TTC549 (cell line): Measurements from ENCODE around the gene MTFP1.
"Not testable (repeated sequence)": the region's sequence is repeated elsewhere in the genome, so short reads cannot be mapped to it uniquely, and the experiment has no call there.

Experiments
- FAIRE-seq: peaks from 2 replicates; lab custom pipeline; 2012; peaks lifted over from hg19 to GRCh38; lab: Jason Lieb, UNC

The MTFP1 gene

DNA sequence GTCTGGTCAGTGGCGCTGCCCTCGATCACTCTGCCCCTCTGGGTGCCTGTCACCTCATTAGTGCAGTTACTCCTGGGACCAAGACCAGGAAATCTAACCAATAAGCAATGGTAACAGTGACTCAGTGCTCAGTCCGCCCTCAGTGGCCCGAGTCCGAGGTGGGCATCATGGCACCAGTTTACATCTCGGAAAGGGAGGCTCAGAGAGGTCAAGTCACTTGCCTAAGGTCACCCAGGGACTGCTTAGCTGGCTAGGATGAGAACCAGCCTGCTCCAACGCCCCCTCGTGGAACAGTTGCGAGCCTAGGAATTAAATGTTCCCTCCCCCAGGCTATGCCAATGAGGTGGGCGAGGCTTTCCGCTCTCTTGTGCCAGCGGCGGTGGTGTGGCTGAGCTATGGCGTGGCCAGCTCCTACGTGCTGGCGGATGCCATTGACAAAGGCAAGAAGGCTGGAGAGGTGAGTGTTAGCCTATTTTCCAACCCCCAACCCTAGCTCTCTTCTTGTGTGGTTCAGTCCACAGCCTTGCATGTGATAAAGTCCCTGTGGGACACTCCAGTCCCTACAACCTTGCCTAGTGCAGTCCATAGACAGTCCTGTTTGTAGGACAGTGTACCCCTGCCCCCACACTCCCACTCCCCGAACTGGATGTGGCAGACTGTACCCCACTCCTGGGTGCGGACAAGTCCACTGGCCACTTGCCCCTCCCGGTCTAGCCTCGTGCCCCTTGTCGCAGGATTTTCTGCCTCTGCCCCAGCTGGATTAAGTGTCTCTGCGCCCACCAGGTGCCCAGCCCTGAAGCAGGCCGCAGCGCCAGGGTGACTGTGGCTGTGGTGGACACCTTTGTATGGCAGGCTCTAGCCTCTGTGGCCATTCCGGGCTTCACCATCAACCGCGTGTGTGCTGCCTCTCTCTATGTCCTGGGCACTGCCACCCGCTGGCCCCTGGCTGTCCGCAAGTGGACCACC is 1.1 kb downstream of the MTFP1 start:
- no peak for FAIRE-seq

DNA sequence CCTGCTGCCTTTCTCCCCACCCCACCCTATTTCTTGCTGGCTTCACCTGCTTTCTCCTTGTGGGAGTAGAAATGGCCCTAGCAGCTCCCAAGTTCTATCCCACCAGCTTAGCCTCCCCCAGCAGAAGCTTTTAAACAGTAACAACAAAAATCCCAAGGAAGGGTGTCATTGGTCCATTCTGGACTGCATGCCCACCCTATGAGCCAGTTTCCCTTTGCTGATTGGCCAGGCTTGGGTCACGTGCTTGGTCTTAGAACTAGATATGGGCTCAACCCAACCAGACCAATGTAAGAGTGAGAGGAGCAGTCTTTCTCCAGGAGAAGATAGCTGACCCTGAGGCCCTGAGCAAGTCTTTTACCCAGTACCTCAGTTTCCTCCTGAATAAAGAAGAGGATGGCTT is 2.3 kb downstream of the MTFP1 start:
- FAIRE-seq, result no peak

GRCh38 chr22:30429887-30430286 is 4.3 kb downstream of the MTFP1 start:
- no peak for FAIRE-seq

DNA sequence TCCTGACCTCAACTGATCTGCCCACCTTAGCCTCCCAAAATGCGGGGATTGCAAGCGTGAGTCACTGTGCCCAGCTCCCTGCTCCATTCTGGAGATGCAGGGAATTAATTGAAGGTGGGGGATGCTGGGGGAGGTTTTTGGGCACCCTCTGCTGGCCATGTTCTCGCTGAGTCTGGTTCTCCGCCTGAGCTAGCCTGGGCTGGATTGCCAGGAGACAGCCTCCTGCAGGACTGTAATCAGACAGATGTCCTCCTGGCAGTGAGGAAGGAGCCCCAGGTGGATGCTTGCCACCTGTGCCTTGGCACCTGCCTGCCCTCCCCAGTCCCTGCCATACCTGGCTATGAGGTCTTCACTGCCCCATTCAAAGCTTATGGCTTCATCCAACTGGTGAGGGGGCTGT is 5.4 kb downstream of the MTFP1 start:
- FAIRE-seq, result no peak

- no peak for FAIRE-seq
Observed at GRCh38 chr22:30432096-30432495, 6.5 kb downstream of the MTFP1 start.

DNA sequence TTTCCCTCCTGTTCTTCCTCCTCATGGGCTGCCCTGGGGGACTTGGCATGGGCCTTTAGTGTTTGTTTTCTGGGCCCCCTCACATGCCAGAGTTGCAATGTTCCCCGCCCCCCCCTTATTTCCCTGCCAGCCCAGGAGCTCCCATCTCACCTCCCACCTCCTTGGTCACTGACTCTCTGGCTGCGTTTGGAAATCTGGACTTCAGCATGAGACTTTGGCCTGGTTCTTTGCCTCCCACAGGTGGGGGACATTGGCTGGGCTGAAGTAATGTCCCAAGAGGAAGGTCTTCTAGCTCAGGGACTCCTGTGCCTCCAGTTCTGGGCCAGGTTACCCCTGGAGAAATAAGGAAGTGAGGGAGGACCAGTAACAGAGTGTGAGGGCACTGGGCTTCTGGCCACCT is 7.0 kb downstream of the MTFP1 start:
- no peak for FAIRE-seq

- no peak for FAIRE-seq
Observed at GRCh38 chr22:30433227-30433626, 7.7 kb downstream of the MTFP1 start.

- no peak for FAIRE-seq
Observed at GRCh38 chr22:30433773-30434172, 8.2 kb downstream of the MTFP1 start.

DNA sequence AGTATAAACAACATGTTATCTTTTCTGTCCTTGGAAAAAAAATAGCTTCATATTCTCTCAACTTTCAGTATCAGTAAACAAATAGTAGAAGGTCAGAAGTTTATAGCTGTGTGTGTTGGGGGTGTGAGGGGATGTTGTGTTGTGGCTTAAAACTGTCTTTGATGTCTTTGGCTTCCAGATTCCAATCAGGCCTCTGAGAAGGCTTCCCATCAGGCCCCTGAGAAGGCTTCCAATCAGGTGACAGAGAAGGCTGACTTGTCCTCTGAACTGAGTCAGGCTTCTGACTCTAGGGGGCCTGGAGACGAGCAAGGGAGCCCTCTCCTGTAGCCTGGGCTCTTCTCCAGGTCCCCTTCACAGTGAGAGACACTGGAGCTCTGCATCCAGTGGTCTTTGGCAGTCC is 9.3 kb downstream of the MTFP1 start:
- FAIRE-seq, result no peak

- no peak for FAIRE-seq
Observed at GRCh38 chr22:30435674-30436126, 10.1 kb downstream of the MTFP1 start.

DNA sequence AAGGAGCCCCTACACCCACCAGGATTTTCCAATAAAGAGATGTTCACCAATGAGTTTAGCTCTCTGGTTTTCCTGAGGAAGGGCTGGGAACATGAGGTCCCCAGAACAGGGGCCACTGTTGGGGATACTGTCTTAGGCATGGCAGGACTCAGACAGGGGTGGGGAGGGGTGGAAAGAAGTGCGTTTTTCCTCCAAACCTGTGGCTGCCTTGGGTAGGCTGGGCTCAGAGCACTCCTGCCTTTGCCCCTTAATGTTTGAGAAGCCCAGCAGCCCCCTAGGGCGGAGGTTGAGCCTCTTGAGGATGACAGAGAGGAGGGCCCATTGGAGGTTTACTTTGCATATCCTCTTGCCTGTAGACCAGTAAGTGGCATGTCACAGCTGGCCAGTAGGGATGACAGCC is 10.6 kb downstream of the MTFP1 start:
- FAIRE-seq, result no peak

GRCh38 chr22:30438559-30438958 is 13.0 kb downstream of the MTFP1 start:
- FAIRE-seq, result no peak

DNA sequence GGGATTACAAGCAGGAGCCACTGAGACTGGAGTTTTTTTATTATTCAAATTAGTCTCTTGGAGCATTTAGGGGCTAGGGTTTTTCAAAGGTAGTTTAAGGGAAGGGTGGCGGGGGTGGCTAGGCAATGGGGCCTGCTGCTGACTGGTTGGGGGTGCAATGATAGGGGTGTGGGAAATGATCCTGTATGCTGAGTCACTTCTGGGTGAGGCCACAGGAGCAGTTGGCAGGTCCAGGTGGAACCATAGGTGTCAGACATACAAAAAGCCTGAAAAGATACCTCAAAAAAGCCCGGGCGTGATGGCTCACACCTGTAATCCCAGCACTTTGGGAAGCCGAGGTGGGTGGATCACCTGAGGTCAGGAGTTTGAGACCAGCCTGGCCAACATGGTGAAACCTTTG is 13.7 kb downstream of the MTFP1 start:
- no peak for FAIRE-seq

DNA sequence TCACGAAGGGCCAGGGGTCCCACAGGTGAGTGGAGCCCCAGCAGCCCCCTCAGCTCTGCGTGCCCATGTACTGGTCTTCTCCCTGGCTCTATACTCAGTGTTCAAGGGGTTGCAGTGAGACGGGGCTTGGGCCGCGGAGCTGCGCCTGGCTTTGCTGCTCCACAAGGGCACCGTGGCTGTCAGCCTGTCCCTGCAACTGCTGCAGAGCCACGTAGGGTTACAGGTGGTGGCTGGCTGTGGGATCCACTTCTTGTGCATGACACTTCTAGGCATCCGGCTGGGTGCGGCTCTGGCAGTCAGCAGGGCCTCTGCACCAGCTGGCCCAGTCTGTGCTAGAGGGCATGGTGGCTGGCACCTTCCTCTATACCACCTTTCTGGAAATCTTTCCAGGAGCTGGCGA is 14.3 kb downstream of the MTFP1 start:
- FAIRE-seq, result no peak

GRCh38 chr22:30441088-30441487 is 15.5 kb downstream of the MTFP1 start:
- no peak for FAIRE-seq

- FAIRE-seq, result no peak
Observed at GRCh38 chr22:30444632-30445437, 19.3 kb downstream of the MTFP1 start.

- no peak for FAIRE-seq
Observed at GRCh38 chr22:30445438-30446145, 20.0 kb downstream of the MTFP1 start.

DNA sequence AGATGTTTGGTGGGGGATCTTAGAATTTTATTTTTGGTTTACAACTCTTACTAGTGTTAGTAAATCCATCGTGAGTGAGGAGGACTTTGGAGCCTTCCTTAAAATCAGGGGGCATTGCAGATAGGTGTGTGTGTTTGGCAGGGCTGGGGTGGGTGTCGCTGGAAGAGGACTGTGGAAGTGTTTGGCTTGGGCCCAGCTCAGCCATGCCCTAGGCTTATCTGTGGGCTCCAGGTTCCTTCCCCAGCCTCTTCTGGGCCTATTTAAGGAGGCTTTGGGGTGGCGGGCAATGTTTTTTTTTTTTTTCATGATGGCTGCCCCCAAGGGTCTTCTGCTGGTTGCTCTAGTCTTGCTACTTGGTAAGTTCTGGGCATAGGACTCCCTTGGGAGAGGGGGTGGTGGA is 22.1 kb downstream of the MTFP1 start:
- no peak for FAIRE-seq

- not testable (repeated sequence) for FAIRE-seq
Observed at GRCh38 chr22:30451488-30451887, 25.9 kb downstream of the MTFP1 start.

GRCh38 chr22:30452861-30453260 is 27.3 kb downstream of the MTFP1 start:
- FAIRE-seq, result no peak

GRCh38 chr22:30453731-30454510 is 28.4 kb downstream of the MTFP1 start:
- FAIRE-seq, result no peak
